ENCODE data around the gene ZNF3.
A peak's percentile ranks its signal among the peaks of the same experiment; 100 is the strongest.

Gene ZNF3

DNA sequence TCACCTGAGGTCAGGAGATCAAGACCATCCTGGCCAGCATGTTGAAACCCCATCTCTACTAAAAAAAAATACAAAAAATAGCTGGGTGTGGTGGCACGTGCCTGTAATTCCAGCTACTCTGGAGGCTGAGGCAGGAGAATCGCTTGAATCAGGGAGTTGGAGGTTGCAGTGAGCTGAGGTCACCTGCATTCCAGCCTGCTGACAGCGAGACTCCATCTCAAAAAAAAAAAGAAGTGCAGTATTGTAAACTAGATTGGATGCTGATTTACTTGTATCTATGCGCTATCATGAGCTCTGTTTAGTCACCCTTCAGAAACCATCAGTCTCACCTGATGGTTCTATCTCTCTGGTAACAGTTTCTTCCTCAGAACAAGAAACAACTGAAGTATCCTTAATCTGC lies 18.1 kb downstream of the ZNF3 start:
- no peak overlapping the region for H3K4me3 ChIP-seq (ENCODE audit: low read depth, low read length)
- peaks cover 2 to 7% of the 10 kb centered on the region in 2 experiments for H3K4me1 ChIP-seq (ENCODE audit: control insufficient read depth in 1 of 2, insufficient read depth in 2 of 2, low read length in 2 of 2)
- WGBS (ENCODE audit: extremely low coverage, insufficient coverage, insufficient read length) = no CpG with 5 or more reads among the region's 4 CpGs
- H4K8ac ChIP-seq (ENCODE audit: low read depth, low read length) = no peak overlapping the region
- H3K18ac ChIP-seq (ENCODE audit: low read length) = no peak overlapping the region
- peaks cover 36 to 43% of the 10 kb centered on the region in 2 experiments for H3K36me3 ChIP-seq (ENCODE audit: control insufficient read depth in 1 of 2, insufficient read depth in 2 of 2, low read length in 2 of 2)
- no peak overlapping the region for H3K23ac ChIP-seq (ENCODE audit: low read length)
- H3K79me2 ChIP-seq (ENCODE audit: control insufficient read depth, insufficient read depth, low read length, poor library complexity) = no peaks in the 10 kb centered on the region
- H3K9me3 ChIP-seq (ENCODE audit: insufficient read depth, low read depth, low read length) = no peaks in the 10 kb centered on the region
- H2BK12ac ChIP-seq (ENCODE audit: low read length) = no peak overlapping the region
- no peak overlapping the region for H2AK5ac ChIP-seq (ENCODE audit: low read length)
- no peaks in the 10 kb centered on the region for H3K27me3 ChIP-seq (ENCODE audit: insufficient read depth, low read length)
- peak; percentile 64 to 77 for DNase-seq
- no peak overlapping the region for H3K9ac ChIP-seq (ENCODE audit: low read length)
- no peak overlapping the region for H4K12ac ChIP-seq (ENCODE audit: low read depth, low read length)
- H3K27ac ChIP-seq (ENCODE audit: low read depth, low read length) = no peak overlapping the region
- H3K14ac ChIP-seq (ENCODE audit: low read length) = no peak overlapping the region
- H3K79me1 ChIP-seq (ENCODE audit: low read length) = no peaks in the 10 kb centered on the region
- H2BK120ac ChIP-seq (ENCODE audit: insufficient read depth, low read length, poor library complexity) = no peak overlapping the region
- H3K4me2 ChIP-seq (ENCODE audit: low read length) = no peak overlapping the region
- H3K4ac ChIP-seq (ENCODE audit: low read depth, low read length) = no peak overlapping the region
- no peak overlapping the region for H4K91ac ChIP-seq (ENCODE audit: low read depth, low read length)
- H2BK5ac ChIP-seq (ENCODE audit: low read depth, low read length, poor library complexity) = no peak overlapping the region
- H2AFZ ChIP-seq (ENCODE audit: insufficient read depth, low read length, poor library complexity) = no peak overlapping the region

DNA sequence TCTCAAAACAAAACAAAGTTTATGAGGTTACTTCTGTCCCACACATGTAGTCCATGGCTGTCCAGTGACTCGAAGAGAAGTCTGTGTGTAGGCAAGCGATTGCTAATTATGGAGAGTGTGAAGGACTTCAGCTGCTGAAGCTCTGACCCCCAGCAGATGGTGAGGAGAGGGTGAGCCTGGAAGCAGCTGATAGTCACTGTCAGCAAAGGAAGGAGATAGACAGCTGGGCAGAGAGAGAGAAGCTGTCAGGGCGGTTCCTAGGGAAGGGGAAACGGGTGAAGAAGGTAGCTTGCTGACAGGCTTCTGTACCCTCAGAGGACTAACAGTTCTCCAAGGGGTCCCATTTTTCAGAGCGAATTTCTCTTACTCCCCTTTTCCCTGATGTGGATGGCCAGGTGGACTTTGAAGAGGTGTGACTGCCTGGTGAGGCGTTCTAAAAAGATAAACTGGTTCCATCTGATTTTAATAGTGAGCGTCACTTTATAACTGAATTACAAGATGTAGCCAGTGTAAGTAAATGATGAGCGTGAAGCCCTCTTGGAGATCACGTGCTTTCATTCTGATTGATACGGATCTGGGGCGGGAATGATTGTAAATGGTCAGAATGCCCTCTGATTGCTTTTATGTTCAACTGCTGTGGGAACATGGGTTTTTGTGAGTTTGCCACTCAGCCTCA lies 19.9 kb downstream of the ZNF3 start:
- H2AFZ ChIP-seq (ENCODE audit: insufficient read depth, low read length, poor library complexity) = no peak overlapping the region
- H2AK5ac ChIP-seq (ENCODE audit: low read length) = no peak overlapping the region
- H3K18ac ChIP-seq (ENCODE audit: low read length) = no peak overlapping the region
- no peaks in the 10 kb centered on the region for H3K79me1 ChIP-seq (ENCODE audit: low read length)
- no peak overlapping the region for H4K91ac ChIP-seq (ENCODE audit: low read depth, low read length)
- H3K4me2 ChIP-seq (ENCODE audit: low read length) = no peak overlapping the region
- H3K27me3 ChIP-seq (ENCODE audit: insufficient read depth, low read length) = no peaks in the 10 kb centered on the region
- no peak overlapping the region for H3K4ac ChIP-seq (ENCODE audit: low read depth, low read length)
- peaks cover 45 to 57% of the 10 kb centered on the region in 2 experiments for H3K36me3 ChIP-seq (ENCODE audit: control insufficient read depth in 1 of 2, insufficient read depth in 2 of 2, low read length in 2 of 2)
- no peak overlapping the region for H3K4me3 ChIP-seq (ENCODE audit: low read depth, low read length)
- no peak overlapping the region for H3K23ac ChIP-seq (ENCODE audit: low read length)
- peak overlapping the region; percentile 12 for H4K12ac ChIP-seq (ENCODE audit: low read depth, low read length)
- no peak overlapping the region for H2BK12ac ChIP-seq (ENCODE audit: low read length)
- H3K27ac ChIP-seq (ENCODE audit: low read depth, low read length) = no peak overlapping the region
- H3K9ac ChIP-seq (ENCODE audit: low read length) = no peak overlapping the region
- no peak overlapping the region for H2BK5ac ChIP-seq (ENCODE audit: low read depth, low read length, poor library complexity)
- no peak for DNase-seq
- H3K4me1 ChIP-seq (ENCODE audit: control insufficient read depth in 1 of 2, insufficient read depth in 2 of 2, low read length in 2 of 2) = peaks cover 2 to 7% of the 10 kb centered on the region in 2 experiments
- no peaks in the 10 kb centered on the region for H3K9me3 ChIP-seq (ENCODE audit: insufficient read depth, low read depth, low read length)
- no peak overlapping the region for H3K14ac ChIP-seq (ENCODE audit: low read length)
- WGBS (ENCODE audit: extremely low coverage, insufficient coverage, insufficient read length) = no CpG with 5 or more reads among the region's 11 CpGs
- H3K79me2 ChIP-seq (ENCODE audit: control insufficient read depth, insufficient read depth, low read length, poor library complexity) = no peaks in the 10 kb centered on the region
- no peak overlapping the region for H2BK120ac ChIP-seq (ENCODE audit: insufficient read depth, low read length, poor library complexity)
- no peak overlapping the region for H4K8ac ChIP-seq (ENCODE audit: low read depth, low read length)

DNA sequence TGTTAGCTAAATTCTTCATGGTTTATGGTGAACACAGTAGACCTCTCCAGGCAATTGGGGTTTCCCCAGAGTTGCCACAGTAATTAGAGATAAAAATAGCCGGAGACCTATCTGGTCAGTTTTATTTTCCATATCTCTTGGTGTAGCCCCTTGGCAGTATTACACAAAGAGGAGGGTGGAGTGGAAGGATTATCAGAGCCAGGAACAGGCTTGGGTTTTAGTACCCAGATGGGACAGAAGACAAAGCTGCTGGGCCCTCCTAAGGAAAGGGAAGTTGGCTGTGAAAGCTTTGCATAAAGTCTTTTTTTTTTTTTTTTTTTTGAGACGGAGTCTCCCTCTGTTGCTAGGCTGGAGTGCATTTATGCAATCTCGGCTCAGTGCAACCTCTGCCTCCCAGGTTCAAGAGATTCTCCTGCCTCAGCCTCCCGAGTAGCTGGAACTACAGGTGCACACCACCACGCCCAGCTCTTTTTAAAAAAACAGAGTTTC lies 22.2 kb downstream of the ZNF3 start:
- no peak for DNase-seq
- peaks cover 42 to 53% of the 10 kb centered on the region in 2 experiments for H3K36me3 ChIP-seq (ENCODE audit: control insufficient read depth in 1 of 2, insufficient read depth in 2 of 2, low read length in 2 of 2)
- no CpG with 5 or more reads among the region's 5 CpGs for WGBS (ENCODE audit: extremely low coverage, insufficient coverage, insufficient read length)
- H3K23ac ChIP-seq (ENCODE audit: low read length) = no peak overlapping the region
- H3K4me1 ChIP-seq (ENCODE audit: control insufficient read depth in 1 of 2, insufficient read depth in 2 of 2, low read length in 2 of 2) = no peaks in the 10 kb centered on the region
- H3K79me2 ChIP-seq (ENCODE audit: control insufficient read depth, insufficient read depth, low read length, poor library complexity) = no peaks in the 10 kb centered on the region
- no peak overlapping the region for H2AK5ac ChIP-seq (ENCODE audit: low read length)
- no peak overlapping the region for H2BK5ac ChIP-seq (ENCODE audit: low read depth, low read length, poor library complexity)
- no peak overlapping the region for H3K14ac ChIP-seq (ENCODE audit: low read length)
- no peak overlapping the region for H4K91ac ChIP-seq (ENCODE audit: low read depth, low read length)
- H3K4me2 ChIP-seq (ENCODE audit: low read length) = no peak overlapping the region
- no peak overlapping the region for H3K9ac ChIP-seq (ENCODE audit: low read length)
- H3K27ac ChIP-seq (ENCODE audit: low read depth, low read length) = no peak overlapping the region
- H2AFZ ChIP-seq (ENCODE audit: insufficient read depth, low read length, poor library complexity) = no peak overlapping the region
- no peaks in the 10 kb centered on the region for H3K79me1 ChIP-seq (ENCODE audit: low read length)
- H3K27me3 ChIP-seq (ENCODE audit: insufficient read depth, low read length) = no peaks in the 10 kb centered on the region
- no peak overlapping the region for H4K8ac ChIP-seq (ENCODE audit: low read depth, low read length)
- no peak overlapping the region for H4K12ac ChIP-seq (ENCODE audit: low read depth, low read length)
- no peaks in the 10 kb centered on the region for H3K9me3 ChIP-seq (ENCODE audit: insufficient read depth, low read depth, low read length)
- H3K4me3 ChIP-seq (ENCODE audit: low read depth, low read length) = no peak overlapping the region
- no peak overlapping the region for H2BK12ac ChIP-seq (ENCODE audit: low read length)
- no peak overlapping the region for H3K4ac ChIP-seq (ENCODE audit: low read depth, low read length)
- H3K18ac ChIP-seq (ENCODE audit: low read length) = no peak overlapping the region
- no peak overlapping the region for H2BK120ac ChIP-seq (ENCODE audit: insufficient read depth, low read length, poor library complexity)

DNA sequence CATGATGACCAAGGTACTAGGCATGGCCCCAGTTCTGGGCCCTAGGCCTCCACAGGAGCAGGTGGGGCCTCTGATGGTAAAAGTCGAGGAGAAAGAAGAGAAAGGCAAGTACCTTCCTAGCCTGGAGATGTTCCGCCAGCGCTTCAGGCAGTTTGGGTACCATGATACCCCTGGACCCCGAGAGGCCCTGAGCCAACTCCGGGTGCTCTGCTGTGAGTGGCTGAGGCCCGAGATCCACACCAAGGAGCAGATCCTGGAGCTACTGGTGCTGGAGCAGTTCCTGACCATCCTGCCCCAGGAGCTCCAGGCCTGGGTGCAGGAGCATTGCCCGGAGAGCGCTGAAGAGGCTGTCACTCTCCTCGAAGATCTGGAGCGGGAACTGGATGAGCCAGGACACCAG lies 24.5 kb downstream of the ZNF3 start:
- H3K18ac ChIP-seq (ENCODE audit: low read length) = no peak overlapping the region
- H2BK120ac ChIP-seq (ENCODE audit: insufficient read depth, low read length, poor library complexity) = no peak overlapping the region
- H4K8ac ChIP-seq (ENCODE audit: low read depth, low read length) = no peak overlapping the region
- H3K14ac ChIP-seq (ENCODE audit: low read length) = no peak overlapping the region
- DNase-seq = no peak
- no peak overlapping the region for H2BK12ac ChIP-seq (ENCODE audit: low read length)
- H3K23ac ChIP-seq (ENCODE audit: low read length) = no peak overlapping the region
- no peaks in the 10 kb centered on the region for H3K79me1 ChIP-seq (ENCODE audit: low read length)
- no peak overlapping the region for H3K9ac ChIP-seq (ENCODE audit: low read length)
- H3K9me3 ChIP-seq (ENCODE audit: insufficient read depth, low read depth, low read length) = no peaks in the 10 kb centered on the region
- H3K79me2 ChIP-seq (ENCODE audit: control insufficient read depth, insufficient read depth, low read length, poor library complexity) = no peaks in the 10 kb centered on the region
- peak overlapping the region; percentile 15 for H4K91ac ChIP-seq (ENCODE audit: low read depth, low read length)
- no peak overlapping the region for H2BK5ac ChIP-seq (ENCODE audit: low read depth, low read length, poor library complexity)
- no peak overlapping the region for H2AFZ ChIP-seq (ENCODE audit: insufficient read depth, low read length, poor library complexity)
- H3K4me1 ChIP-seq (ENCODE audit: control insufficient read depth in 1 of 2, insufficient read depth in 2 of 2, low read length in 2 of 2) = no peaks in the 10 kb centered on the region
- H4K12ac ChIP-seq (ENCODE audit: low read depth, low read length) = no peak overlapping the region
- no peak overlapping the region for H3K4me2 ChIP-seq (ENCODE audit: low read length)
- H2AK5ac ChIP-seq (ENCODE audit: low read length) = no peak overlapping the region
- no peak overlapping the region for H3K4me3 ChIP-seq (ENCODE audit: low read depth, low read length)
- no peaks in the 10 kb centered on the region for H3K27me3 ChIP-seq (ENCODE audit: insufficient read depth, low read length)
- no CpG with 5 or more reads among the region's 10 CpGs for WGBS (ENCODE audit: extremely low coverage, insufficient coverage, insufficient read length)
- no peak overlapping the region for H3K4ac ChIP-seq (ENCODE audit: low read depth, low read length)
- H3K27ac ChIP-seq (ENCODE audit: low read depth, low read length) = no peak overlapping the region
- H3K36me3 ChIP-seq (ENCODE audit: control insufficient read depth in 1 of 2, insufficient read depth in 2 of 2, low read length in 2 of 2) = peaks cover 31 to 45% of the 10 kb centered on the region in 2 experiments

Measured in trophoblast cell (in vitro differentiated cells and primary cell).